ENCODE data around the gene KCTD7.
"Not testable (repeated sequence)": the region's sequence is repeated elsewhere in the genome, so short reads cannot be mapped to it uniquely, and the experiment has no call there.

DNA sequence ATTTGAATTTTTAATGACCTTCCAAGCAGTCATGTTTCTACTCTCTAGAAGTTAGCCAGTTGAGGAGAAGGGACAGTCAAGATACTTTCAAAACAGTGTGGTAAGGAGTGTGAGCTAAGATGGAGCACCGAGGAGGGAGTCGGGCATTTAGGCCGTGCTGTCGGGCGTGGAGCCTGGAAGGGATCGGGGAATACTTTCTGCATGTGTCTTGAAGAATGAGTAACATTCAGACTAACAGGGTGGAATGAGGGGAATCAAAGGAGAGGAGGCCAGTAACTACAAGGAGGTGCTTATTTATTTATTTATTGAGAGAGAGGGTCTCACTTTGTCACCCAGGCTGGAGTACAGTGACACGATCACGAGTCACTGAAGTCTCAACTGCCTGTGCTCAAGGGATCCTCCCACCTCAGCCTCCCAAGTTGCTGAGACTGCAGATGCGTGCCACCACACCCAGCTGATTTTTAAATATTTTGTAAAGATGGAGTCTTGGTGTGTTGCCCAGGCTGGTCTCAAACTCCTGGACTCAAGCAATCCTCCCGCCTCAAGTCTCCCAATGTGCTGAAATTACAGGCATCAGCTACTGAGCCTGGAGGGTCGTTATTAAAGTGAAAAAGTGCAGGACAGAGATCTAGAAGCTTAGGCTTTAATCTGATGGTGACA is 27.3 kb downstream of the KCTD7 start:
- not testable (repeated sequence) for TF ChIP-seq CTCF (conservative IDR thresholded peaks at IDR 0.05; ENCODE audit: low read depth, low read length); POLR2A (IDR thresholded peaks at IDR 0.05; ENCODE audit: low read depth, low read length); RFX5 (IDR thresholded peaks at IDR 0.05; ENCODE audit: low read depth, low read length); CEBPB (IDR thresholded peaks at IDR 0.05; ENCODE audit: low read depth, low read length); SMC3 (IDR thresholded peaks at IDR 0.05; ENCODE audit: low read depth, low read length); USF2 (IDR thresholded peaks at IDR 0.05; ENCODE audit: low read depth, low read length); RAD21 (IDR thresholded peaks at IDR 0.05; ENCODE audit: low read length)

Measured in IMR-90 (cell line).